ENCODE measurements around the gene ARHGEF25.
A peak's percentile ranks its signal among the peaks of the same experiment; 100 is the strongest.
"Not testable (repeated sequence)": the region's sequence is repeated elsewhere in the genome, so short reads cannot be mapped to it uniquely, and the experiment has no call there.

Gene ARHGEF25

DNA sequence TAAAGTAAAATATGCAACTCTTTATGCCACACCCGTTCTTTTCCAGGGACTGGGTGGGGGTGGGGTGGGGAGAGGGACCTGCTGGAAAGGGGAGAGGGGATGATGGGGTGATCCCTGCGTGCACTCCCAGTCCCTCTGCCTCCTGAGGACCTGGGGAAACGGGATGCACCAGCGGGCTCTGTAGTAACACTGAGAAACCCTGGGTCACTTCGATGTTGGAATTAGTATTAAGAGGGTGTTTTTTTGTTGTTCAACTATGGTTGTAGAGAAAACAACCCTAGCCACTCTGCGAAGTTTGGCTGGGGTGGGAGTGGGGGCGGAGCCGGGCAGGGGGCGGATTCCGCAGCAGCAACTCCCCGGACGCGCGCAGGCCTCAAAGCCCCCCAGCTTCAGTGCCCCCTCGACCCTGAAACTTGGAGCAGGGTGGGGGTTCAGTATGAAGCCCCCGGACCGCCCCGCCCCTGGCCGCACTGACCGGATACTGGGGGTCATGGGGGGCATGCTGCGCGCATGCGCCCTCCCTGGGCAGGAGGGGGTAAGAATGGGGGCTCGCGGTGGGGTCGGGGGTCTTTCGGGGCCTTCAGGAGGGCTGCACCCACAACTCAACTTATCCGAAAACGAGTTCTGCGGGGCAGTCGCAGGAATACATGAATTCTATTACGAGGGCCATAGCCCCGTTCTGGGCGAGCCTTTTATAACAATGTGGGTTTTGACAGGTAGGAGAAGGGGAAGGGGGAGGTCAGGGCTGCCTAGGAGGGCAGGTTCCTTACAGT lies 1.3 kb upstream of the ARHGEF25 start:
- no peak for DNase-seq (ENCODE audit: low spot score)

DNA sequence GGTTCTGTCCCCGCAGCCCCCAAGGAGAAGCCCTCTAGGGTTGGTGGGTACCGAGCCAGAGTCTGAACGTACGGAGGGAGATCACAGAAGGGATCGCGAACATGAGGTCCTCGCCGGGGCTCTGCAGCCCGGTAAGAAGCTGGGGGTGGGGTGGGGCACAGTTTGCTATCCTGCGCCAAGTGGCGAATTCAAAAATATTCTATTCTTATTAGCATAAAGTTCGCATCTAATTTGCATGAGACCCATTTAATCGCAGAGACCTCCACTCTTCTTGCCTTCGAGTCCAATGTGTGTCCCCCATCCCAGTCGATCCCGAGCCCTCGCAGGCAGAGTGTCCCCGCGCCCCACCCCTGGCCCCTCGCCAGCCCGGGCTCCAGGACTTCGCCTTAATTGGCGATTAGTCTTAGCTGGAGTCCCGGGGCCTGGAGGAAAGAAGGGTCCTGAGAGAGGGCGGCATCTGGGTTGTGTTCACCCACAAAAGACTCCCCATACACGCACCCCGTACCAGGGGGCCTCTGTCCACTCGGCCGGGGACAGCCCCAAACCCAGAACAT lies 604 bp upstream of the ARHGEF25 start:
- DNase-seq (ENCODE audit: low spot score), result no peak

DNA sequence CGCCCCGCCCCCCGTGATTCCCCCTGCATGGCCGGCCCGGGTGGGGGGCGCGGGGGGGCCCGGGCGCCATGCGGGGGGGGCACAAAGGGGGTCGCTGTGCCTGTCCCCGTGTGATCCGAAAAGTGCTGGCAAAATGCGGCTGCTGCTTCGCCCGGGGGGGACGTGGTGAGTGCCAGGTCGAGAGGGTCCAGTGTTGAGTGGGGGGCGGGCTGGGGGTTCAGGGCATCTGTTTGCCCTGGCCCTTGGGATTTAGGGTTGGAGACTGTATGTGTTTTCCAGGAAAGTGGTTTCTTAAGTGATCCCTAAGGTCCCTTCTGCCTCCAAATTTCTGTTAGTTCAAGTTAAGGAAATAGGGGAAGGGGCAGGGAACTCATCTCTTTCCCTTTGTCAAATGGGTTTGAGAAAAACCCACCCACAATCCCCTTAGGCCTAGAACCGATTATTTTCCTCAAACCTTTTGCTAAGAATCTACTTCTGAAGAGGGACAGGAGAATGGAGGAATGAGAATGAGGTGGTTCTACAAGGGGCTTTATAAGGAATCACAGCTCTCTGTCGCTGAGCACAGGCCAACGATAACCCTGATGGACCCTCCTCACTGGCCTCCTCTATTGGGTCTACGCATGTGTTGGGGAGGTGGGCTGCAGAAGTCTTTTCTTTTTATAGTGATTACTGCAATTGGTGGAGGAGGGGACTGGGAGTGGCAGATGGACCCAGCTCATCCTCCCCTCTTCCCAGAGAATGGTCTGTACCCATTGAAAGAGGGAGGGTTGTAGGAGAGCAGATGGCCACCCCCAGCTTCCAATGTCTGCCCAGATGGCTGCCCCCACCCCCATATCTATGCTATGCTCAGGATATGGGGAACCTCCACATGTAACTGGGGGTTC lies 834 bp downstream of the ARHGEF25 start:
- DNase-seq (ENCODE audit: low spot score), result no peak

DNA sequence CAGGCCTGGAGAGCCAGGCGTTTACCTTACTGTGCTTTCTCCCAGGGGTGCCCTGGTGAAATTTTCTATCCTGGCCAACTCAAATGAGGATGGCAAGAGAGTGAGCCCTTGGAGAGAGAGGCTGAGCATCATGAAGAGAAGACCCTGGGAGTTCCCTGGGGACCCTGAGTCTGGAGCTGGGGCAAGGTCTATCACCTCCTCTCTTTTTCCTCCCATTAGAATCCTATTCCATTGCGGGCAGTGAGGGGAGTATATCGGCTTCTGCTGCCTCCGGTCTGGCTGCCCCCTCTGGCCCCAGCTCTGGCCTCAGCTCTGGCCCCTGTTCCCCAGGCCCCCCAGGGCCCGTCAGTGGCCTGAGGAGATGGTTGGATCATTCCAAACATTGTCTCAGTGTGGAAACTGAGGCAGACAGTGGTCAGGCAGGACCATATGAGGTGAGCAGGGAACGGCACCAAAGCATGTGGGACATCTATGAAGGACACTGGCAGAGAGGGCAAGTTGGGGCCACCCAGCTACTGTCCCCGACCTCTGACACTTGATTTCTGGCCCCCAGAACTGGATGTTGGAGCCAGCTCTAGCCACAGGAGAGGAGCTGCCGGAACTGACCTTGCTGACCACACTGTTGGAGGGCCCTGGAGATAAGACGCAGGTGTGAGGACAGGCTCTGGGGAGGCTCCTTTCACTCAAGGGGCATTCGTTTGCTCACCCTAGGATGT lies 1.6 kb downstream of the ARHGEF25 start:
- no peak for DNase-seq (ENCODE audit: low spot score)

DNA sequence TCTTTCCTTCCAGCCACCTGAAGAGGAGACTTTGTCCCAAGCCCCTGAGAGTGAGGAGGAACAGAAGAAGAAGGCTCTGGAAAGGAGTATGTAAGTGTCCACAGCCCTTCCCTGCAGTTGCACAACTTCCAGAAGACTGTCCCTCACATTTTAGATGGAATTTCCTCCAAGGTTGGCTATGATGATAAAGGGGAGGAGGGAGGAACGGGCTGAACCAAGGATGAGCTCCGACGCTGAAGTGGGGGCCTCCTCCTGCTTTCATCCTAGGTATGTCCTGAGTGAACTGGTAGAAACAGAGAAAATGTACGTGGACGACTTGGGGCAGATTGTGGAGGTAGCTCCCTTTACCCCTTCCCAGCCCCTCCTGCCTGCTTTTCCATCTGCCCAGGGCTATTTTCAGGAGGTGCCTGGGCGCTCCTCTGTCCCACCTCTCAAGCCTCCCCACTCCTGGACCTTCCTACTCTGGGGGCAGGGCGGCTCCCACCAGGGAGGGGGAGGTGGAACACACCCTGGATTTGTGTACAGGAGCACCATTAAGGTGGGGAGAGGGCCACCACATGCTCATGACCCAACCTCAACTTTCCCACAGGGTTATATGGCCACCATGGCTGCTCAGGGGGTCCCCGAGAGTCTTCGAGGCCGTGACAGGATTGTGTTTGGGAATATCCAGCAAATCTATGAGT lies 2.3 kb downstream of the ARHGEF25 start:
- DNase-seq (ENCODE audit: low spot score), result no peak

DNA sequence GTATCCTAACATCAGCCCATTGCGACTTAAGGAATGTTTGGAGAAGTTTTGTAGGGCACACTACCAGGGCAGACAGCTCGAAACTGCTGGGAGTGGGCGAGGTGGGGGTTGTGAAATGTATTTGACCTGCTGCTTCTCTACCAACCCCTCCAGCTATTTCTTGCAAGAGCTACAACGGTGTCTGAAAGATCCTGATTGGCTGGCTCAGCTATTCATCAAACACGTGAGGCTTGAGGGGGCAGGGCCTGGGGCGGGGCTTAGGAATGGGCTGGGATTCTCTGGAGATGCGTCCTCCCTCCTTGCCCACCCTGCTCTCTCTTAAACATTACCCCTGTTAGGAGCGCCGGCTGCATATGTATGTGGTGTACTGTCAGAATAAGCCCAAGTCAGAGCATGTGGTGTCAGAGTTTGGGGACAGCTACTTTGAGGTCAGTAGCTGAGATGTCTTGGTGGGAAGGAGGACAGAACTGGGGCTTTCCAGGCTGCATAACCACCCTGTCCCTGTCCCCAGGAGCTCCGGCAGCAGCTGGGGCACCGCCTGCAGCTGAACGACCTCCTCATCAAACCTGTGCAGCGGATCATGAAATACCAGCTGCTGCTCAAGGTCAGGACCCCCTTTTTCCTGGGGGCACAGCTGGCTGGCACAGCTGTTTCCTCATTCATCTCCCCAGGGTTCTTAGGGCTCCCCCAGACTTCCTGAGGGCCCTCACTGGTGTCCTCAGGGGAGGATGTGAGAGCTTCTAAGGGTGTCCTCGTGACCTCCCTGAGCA lies 3.1 kb downstream of the ARHGEF25 start:
- DNase-seq (ENCODE audit: low spot score), result no peak

DNA sequence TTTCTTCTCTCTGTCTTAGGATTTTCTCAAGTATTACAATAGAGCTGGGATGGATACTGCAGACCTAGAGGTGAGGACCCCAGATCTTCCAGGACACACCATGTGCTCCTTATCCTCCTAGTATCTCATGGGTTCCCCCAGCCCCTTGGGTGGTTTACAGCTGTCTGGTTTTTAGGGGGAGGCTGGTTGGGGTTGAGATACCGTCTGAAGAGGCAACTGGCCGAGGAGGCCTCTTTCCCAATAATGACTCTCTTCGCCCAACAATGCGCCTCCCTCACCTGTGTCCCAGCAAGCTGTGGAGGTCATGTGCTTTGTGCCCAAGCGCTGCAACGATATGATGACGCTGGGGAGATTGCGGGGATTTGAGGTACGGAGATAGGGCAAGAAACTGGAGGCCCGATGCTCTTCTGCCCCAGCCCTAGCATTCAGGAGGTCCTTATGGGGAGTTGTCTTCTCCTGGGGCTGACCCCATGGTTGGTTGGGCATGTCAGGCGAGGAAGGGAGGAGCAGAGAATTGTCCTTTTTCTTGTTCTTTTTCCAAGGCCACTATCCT lies 3.8 kb downstream of the ARHGEF25 start:
- DNase-seq (ENCODE audit: low spot score), result no peak

DNA sequence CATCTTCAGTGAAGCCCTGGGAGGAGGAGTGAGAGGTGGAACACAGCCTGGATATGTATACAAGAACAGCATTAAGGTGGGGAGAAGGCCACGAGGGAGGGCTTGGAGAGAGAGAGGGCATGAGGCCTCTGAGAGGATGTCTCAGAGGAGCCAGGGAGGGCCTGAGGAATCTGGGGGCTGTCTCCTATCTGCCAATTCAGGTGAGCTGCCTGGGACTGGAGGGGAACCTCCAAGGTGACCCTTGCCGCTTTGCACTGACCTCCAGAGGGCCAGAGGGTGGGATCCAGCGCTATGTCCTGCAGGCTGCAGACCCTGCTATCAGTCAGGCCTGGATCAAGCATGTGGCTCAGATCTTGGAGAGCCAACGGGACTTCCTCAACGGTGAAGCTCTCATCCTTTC lies 4.4 kb downstream of the ARHGEF25 start:
- DNase-seq (ENCODE audit: low spot score), result no peak

DNA sequence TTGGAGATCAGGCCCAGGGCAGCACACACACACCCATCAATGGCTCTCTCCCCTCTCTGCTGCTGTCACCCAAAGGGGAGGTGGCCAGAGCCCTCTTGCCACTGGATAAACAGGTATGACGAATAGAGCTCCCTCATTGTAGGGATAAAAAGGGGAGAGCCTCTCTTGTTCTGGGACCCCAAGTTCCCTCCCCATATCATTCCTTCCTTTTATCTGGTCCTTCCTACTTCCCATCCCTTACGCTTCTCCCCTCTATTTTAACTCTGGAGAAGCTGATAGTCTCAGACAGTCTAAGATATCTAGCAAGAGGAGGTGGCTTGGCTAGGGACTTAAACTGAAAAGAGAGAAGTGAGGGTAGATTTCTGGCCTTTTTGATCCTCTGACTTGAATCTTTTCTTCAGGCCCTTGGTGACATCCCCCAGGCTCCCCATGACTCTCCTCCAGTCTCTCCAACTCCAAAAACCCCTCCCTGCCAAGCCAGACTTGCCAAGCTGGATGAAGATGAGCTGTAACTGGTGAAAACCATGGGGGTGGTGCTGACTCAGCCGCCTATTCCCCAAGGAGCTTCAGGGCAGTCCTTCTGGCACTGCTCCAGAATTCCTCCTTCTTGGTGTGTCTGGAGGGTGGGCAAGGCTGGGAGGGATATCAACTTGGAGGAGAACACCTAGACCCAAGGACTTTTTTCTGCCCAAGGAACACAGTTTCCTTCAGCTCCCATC lies 5.3 kb downstream of the ARHGEF25 start:
- DNase-seq (ENCODE audit: low spot score), result no peak

DNA sequence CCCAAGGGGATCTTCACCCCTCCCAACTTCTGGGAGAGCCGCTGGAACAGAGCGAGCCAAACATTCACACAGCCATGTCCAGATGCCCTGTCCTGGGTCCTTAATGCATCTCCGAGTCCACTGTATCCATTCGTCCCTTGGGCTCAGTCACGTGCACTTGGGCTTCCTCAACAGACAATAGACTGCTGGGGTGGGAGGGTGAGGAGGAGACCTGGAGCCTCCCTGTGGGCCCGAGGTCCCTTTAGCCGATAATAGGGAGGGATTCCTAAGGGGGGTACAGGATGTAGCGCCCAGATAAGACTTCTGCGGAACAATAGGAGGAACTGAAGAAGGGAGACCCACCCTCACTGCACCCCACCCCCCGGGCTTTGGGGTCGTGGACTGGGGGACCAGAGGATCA lies 6.7 kb downstream of the ARHGEF25 start:
- DNase-seq (ENCODE audit: low spot score), result no peak

DNA sequence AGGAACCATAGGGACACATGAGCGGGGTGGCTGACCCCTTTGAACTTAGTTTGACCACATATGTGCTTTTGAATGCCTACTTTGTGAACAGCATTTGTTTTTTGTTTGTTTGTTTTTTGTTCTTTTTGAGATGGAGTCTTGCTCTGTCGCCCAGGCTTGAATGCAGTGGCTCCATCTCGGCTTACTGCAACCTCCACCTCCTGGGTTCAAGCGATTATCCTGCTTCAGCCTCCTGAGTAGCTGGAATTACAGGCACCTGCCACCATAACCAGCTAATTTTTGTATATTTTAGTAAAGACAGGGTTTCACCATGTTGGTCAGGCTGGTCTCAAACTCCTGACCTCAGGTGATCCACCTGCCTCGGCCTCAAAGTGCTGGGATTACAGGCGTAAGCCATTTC lies 7.2 kb downstream of the ARHGEF25 start:
- not testable (repeated sequence) for DNase-seq (ENCODE audit: low spot score)

DNA sequence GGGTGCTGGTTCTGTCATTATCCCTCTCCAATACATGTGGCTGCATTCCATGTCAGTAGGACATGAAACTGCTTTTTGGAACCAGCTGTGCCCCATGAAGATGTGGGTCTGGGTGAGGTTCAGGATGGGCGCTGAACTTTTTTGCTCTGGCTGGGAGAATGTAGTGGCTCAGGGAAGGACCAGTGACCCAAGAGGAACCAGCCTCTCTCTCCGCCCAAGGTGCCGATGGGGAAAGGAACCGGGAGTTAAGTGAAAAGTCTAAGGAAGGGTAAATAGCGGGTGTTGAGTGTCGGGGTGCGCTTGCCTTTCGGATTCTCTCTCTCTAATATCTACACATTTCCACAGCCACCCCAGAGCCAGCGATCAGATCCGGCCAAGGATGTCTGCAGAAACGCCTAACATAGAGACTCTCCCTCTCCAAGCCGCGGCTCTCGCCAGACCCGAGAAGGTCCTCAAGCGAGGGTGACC lies 7.8 kb downstream of the ARHGEF25 start:
- DNase-seq (ENCODE audit: low spot score), result no peak

DNA sequence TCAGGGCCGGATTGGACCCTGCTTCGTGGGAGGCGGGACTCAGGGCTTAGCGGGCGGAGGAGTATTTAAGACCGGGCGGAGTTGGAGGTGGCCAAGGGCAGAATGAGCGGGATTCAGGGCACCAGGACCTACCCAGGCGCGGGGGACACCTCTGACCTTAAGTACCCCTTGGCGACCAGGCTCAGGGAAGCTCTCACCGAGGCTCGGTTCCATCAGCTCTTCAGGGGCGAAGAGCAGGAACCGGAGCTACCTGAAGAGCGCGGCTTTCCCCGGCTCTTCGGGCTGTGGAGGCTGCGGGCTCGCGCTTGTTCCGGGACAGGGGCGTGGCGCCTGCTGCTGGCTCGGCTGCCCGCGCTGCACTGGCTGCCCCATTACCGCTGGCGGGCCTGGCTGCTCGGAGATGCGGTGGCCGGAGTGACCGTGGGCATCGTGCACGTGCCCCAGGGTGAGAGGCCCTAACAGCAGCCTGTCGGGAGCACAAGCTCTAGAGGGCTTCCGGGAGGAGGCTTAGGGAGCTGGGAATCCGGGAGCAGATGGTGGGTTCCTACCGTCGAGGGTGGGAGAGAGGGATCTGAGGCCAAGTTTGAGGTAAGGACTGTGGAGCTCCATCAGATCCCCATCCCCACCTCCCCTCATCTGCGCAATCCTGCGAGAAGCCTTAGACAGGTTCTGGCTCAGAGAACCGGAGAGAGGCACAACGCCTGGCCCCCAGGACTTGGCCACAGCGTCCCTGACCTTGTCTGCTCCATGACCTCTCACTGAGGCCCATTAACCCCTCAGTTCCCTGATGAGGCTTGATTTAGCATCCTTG lies 8.4 kb downstream of the ARHGEF25 start:
- DNase-seq (ENCODE audit: low spot score), result no peak

DNA sequence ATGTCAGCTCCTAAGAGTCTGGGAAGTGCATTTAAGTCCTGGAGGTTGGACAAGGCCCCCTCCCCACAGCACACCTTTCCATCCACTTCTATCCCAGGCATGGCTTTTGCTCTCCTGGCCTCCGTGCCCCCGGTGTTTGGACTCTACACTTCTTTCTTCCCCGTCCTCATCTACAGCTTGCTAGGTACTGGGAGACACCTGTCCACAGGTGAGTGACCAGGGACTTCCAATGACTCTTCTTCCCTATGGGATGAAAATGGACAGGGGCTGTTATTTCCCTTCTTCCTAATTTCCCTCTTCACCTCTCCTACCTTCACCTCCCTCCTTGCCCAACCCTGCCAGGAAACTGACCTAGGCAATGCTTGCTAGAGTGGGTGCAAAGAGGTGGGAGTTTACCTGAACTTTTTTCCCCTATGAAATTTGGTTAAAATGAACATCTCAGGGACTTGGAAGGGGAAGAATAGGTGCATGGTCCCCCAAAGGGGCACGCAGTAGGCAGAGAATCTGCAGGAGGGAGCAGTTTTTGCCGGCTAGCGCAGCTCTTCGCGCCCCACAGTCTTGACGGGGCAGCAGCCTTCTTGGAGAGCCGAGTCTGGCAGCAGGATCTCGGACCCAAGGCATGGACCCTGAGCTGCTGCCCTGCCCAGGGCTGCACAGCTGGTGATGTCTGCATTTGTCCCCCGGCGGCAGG lies 9.2 kb downstream of the ARHGEF25 start:
- no peak for DNase-seq (ENCODE audit: low spot score)

DNA sequence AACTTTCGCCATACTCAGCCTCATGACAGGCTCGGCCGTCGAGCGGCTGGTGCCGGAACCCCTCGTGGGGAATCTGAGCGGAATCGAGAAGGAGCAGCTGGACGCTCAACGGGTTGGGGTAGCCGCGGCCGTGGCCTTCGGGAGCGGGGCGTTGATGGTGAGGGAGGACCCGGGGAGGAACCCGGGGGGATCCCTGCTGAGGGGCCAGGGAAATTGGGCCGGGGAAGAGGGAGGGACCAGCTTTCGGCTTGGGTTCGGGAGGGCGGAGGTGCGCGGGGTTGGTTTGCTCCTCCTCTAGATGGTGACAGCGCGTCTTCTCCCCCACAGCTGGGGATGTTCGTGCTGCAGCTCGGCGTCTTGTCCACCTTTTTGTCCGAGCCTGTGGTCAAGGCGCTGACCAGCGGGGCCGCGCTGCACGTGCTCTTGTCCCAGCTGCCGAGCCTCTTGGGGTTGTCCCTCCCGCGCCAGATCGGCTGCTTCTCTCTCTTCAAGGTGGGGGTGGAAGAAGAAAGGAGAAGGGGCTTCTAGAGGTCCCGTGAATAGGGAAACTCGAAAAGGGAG lies 9.8 kb downstream of the ARHGEF25 start:
- DNase-seq (ENCODE audit: low spot score), result no peak

DNA sequence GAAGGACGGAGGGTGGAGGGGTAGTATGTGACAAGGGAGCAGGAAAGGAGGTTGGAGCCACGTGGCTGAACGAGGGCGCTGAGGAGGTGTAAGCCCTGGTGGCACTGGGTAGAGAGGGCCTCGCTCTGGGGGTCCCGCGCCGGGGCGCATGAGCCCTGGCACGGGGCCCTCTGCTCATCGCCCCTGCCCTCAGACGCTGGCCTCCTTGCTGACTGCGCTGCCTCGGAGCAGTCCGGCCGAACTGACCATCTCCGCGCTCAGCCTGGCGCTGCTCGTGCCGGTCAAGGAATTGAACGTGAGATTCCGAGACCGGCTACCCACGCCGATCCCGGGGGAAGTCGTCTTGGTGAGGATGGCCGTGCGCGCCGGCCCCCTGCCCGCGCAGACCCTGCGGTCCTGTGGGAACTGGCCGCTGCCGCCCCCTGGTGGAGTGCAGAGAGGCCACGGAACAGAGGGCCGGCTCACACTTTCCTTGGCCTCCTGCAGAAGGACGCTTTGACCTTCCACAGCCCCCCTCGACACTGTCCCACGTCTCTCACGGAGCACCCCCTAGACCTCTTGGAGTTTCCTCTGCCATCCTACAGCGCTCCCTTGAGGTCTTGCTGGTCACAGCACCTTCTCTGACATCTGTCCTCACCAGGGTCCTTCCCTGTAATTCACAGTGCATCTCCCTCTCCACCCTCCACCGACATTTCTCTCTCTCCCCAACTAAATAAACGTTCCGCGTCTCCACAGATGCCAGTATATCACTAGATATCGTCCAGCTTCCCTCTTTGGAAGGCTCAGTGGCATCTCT lies 10.5 kb downstream of the ARHGEF25 start:
- peak; percentile 97 for DNase-seq (ENCODE audit: low spot score)
